ENCODE measurements around the gene CTNNA2.

- TF ChIP-seq MAX (IDR thresholded peaks at IDR 0.05) (no peak), EGR1 (IDR thresholded peaks at IDR 0.05) (no peak), TAF1 (IDR thresholded peaks at IDR 0.05; ENCODE audit: low read depth) (no peak), CREB1 (IDR thresholded peaks at IDR 0.05; ENCODE audit: low read depth) (no peak), YY1 (IDR thresholded peaks at IDR 0.05; ENCODE audit: low read depth) (no peak), CEBPB (IDR thresholded peaks at IDR 0.05) (no peak), FOXM1 (IDR thresholded peaks at IDR 0.05; ENCODE audit: borderline replicate concordance, low read depth) (no peak), REST (IDR thresholded peaks at IDR 0.05; ENCODE audit: low read depth) (no peak), TCF12 (IDR thresholded peaks at IDR 0.05; ENCODE audit: low read depth) (no peak)
Observed at GRCh38 chr2:80610108-80610507, 1097.3 kb downstream of the CTNNA2 start.
